K562 (cell line): ENCODE measurements around the gene ELF2. TPM values are rescaled to one million over a fixed set of nuclear protein-coding genes. Genes with fewer than 3 reads are reported as not detected.
A peak's percentile ranks its signal among the peaks of the same experiment; 100 is the strongest.

Experiments
- ATAC-seq: fragments of 200-7000 bp; cut with Tn5 transposase; 3 replicates; pipeline ENCODE4 v1.9.1; 2020; ENCODE audit warnings: moderate library complexity
- BruUV-seq: library from RNA; stranded (reverse); fragments of 400-500 nt; replicated peaks from 2 replicates; lab custom pipeline; 2021; lab: Mats Ljungman, UMichigan
- CTCF ChIA-PET: fragments of 300-600 bp; formaldehyde crosslinking; extraction: SDS; loops from one replicate; lab custom pipeline; 2021; ENCODE audit warnings: low intra/inter-chr PET ratio; lab: Yijun Ruan, JAX
- POLR2A ChIA-PET: fragments of 300-600, 350-650 bp; sonication (Branson Sonifier 250); formaldehyde crosslinking; extraction: SDS; loops from one replicate; lab custom pipeline; 2021; ENCODE audit warnings: antibody characterized with exemption, inconsistent platforms; lab: Yijun Ruan, JAX
- DNase-seq, 4 experiments: peaks; one replicate each; pipeline versions ENCODE4 v3.0.0 to v3.0.0-alpha.2; 2011 to 2018; ENCODE audit warnings: low spot score in 3 of 4, mixed read lengths in 3 of 4; ENCODE audit errors: extremely low read depth in 1 of 4
- FAIRE-seq: peaks from 2 replicates; lab custom pipeline; 2011; peaks lifted over from hg19 to GRCh38; lab: Jason Lieb, UNC
- H2AFZ ChIP-seq: 2 replicates; pipeline ENCODE4 v1.6.0; 2011; ENCODE audit warnings: low read depth, low read length, control low read depth, inconsistent platforms
- H3K27ac ChIP-seq: fragments of 200-600 bp; 3 replicates; pipeline ENCODE4 v1.8.0; 2011; ENCODE audit warnings: low read depth, mild to moderate bottlenecking, control low read depth, inconsistent platforms, low read length, moderate library complexity, mixed read lengths; ENCODE audit errors: extremely low read depth
- H3K27me3 ChIP-seq, 2 experiments: fragments of 300-600 bp in 1 of 2; 2 replicates in 1 of 2; 3 replicates in 1 of 2; pipeline versions ENCODE4 v1.6.0 to v1.8.0; 2011; ENCODE audit warnings: inconsistent platforms in 2 of 2, low read length in 2 of 2, mild to moderate bottlenecking in 1 of 2, mixed read lengths in 1 of 2, moderate library complexity in 1 of 2; ENCODE audit not compliant: control insufficient read depth in 2 of 2, insufficient read depth in 2 of 2
- H3K36me3 ChIP-seq: fragments of 300-600 bp; 3 replicates; pipeline ENCODE4 v1.8.0; 2011; ENCODE audit warnings: mild to moderate bottlenecking, low read length, inconsistent platforms; ENCODE audit not compliant: control insufficient read depth, insufficient read depth
- H3K4me1 ChIP-seq, 2 experiments: fragments of 200-600 bp in 1 of 2; replicated peaks in 1 of 2; 2 replicates in 1 of 2; 3 replicates in 1 of 2; pipeline versions ENCODE4 v1.5.1 to v1.8.0; 2011; ENCODE audit warnings: inconsistent platforms in 2 of 2, low read length in 2 of 2, mild to moderate bottlenecking in 1 of 2, mixed read lengths in 1 of 2, moderate library complexity in 1 of 2; ENCODE audit not compliant: control insufficient read depth in 2 of 2, insufficient read depth in 2 of 2
- H3K4me2 ChIP-seq: 2 replicates; pipeline ENCODE4 v1.6.1; 2011; ENCODE audit warnings: low read length, control low read depth, inconsistent platforms, mixed read lengths; ENCODE audit not compliant: insufficient read depth
- H3K4me3 ChIP-seq: fragments of 200-600 bp; sonication (generic), shearing (Covaris generic); 2 replicates; pipeline ENCODE4 v1.5.1; 2016; ENCODE audit warnings: control low read depth, inconsistent platforms
- H3K79me2 ChIP-seq: fragments of 200-600 bp; 3 replicates; pipeline ENCODE4 v1.8.0; 2011; ENCODE audit warnings: low read length, inconsistent platforms; ENCODE audit not compliant: control insufficient read depth, insufficient read depth
- H3K9ac ChIP-seq, 2 experiments: 2 replicates each; pipeline versions ENCODE4 v1.6.0 to v1.6.1; 2011; ENCODE audit warnings: low read depth in 2 of 2, low read length in 2 of 2, control low read depth in 1 of 2, inconsistent platforms in 1 of 2, mild to moderate bottlenecking in 1 of 2, mixed read lengths in 1 of 2; ENCODE audit not compliant: insufficient read depth in 1 of 2
- H3K9me1 ChIP-seq: one replicate; pipeline ENCODE4 v1.6.0; 2011; ENCODE audit warnings: inconsistent platforms, mild to moderate bottlenecking, low read length, moderate library complexity; ENCODE audit not compliant: control insufficient read depth, insufficient read depth
- H3K9me3 ChIP-seq: replicated peaks from 2 replicates; pipeline ENCODE4 v1.5.1; 2011; ENCODE audit warnings: low read depth, low read length, inconsistent platforms; ENCODE audit not compliant: control insufficient read depth, insufficient read depth
- H4K20me1 ChIP-seq: replicated peaks from 2 replicates; pipeline ENCODE4 v1.6.1; 2011; ENCODE audit warnings: low read length, inconsistent platforms, mixed read lengths; ENCODE audit not compliant: control insufficient read depth, insufficient read depth
- ARHGAP35 ChIP-seq: fragments of 450-650 bp; IDR thresholded peaks from 2 replicates; pipeline ENCODE4 v1.6.1; 2018; ENCODE audit not compliant: partially characterized antibody
- DMBX1 ChIP-seq: fragments of 250-450 bp; sonication (Bioruptor Pico); IDR thresholded peaks from 2 replicates; pipeline ENCODE4 v1.8.0; 2022; ENCODE audit warnings: inconsistent platforms, mild to moderate bottlenecking, moderate library complexity, borderline replicate concordance
- EP400 ChIP-seq: fragments of 450-650 bp; IDR thresholded peaks from 2 replicates; pipeline ENCODE4 v1.6.1; 2017; ENCODE audit warnings: antibody characterized with exemption, mild to moderate bottlenecking, moderate library complexity
- JUND ChIP-seq, 2 experiments: IDR thresholded peaks; 2 replicates in 1 of 2; 3 replicates in 1 of 2; pipeline ENCODE4 v1.6.1; 2011; ENCODE audit warnings: borderline replicate concordance in 2 of 2, low read depth in 2 of 2, low read length in 2 of 2, improper control_type of control experiment in 1 of 2, missing biosample characterization in 1 of 2, missing genetic modification characterization in 1 of 2, missing genetic modification reagents in 1 of 2
- POLR3G ChIP-seq: IDR thresholded peaks from 2 replicates; pipeline ENCODE4 v1.6.1; 2011; ENCODE audit not compliant: insufficient read length, insufficient replicate concordance; ENCODE audit errors: extremely low read depth
- SLC30A9 ChIP-seq: fragments of 250-450 bp; sonication (Bioruptor Pico); IDR thresholded peaks from 2 replicates; pipeline ENCODE4 v1.8.0; 2022; ENCODE audit warnings: mild to moderate bottlenecking, moderate library complexity
- TAF15 ChIP-seq: fragments of 200-400 bp; formaldehyde crosslinking; IDR thresholded peaks from 2 replicates; pipeline ENCODE4 v1.6.1; 2017; ENCODE audit warnings: mild to moderate bottlenecking, low read depth, low read length, moderate library complexity
- TAL1 ChIP-seq: fragments of 450-650 bp; IDR thresholded peaks from 2 replicates; pipeline ENCODE4 v1.6.1; 2016; ENCODE audit warnings: mild to moderate bottlenecking
- U2AF1 ChIP-seq: fragments of 200-400 bp; formaldehyde crosslinking; optimal IDR thresholded peaks from 2 replicates; pipeline ENCODE3; 2017; ENCODE audit warnings: mild to moderate bottlenecking, low read depth, low read length, moderate library complexity
- ZNF121 ChIP-seq: sonication (generic); formaldehyde crosslinking; conservative IDR thresholded peaks from 2 replicates; pipeline ENCODE4 v1.8.0; 2022; ENCODE audit warnings: missing genetic modification reagents
- WGBS: fragments of 100-300 bp; shearing (Covaris generic); methylation state at CpG from one replicate; pipeline ENCODE4 v1.1.6; 2016; ENCODE audit warnings: low coverage, mixed read lengths; ENCODE audit not compliant: insufficient coverage; ENCODE audit errors: missing lambda C conversion rate; 5-methylcytosine and 5-hydroxymethylcytosine counted together
- in situ Hi-C: fragments of 300-500 bp; cut with MboI; formaldehyde crosslinking; loops from 4 replicates; pipeline ENCODE4 v1.15.0; 2018; ENCODE audit warnings: inconsistent platforms, mixed read lengths
- intact Hi-C: fragments of 100-400 bp; cut with micrococcal nuclease; formaldehyde crosslinking; loops from 2 replicates; pipeline ENCODE4 v1.14.2; 2022
- polyA plus RNA-seq, 8 experiments: library from polyadenylated mRNA; depleted of rRNA in 4 of 8; stranded (reverse) in 5 of 8; unstranded in 3 of 8; fragments of >200 nt; fragmentation: Nextera tagmentation in 2 of 8; fragmentation: Illumina TruSeq in 1 of 8; extraction: Ambion mirVana in 2 of 8; extraction: Trizol in 1 of 8; gene quantifications; 2 replicates each; pipeline versions ENCODE4 v1.2.1 to v1.2.3, GENCODE V29; 2011 to 2014; ENCODE audit warnings: inconsistent platforms in 1 of 8, missing spikeins in 1 of 8
- total RNA-seq, 7 experiments: library from RNA; depleted of rRNA in 6 of 7; stranded (reverse); fragments of >200 nt in 6 of 7; fragmentation: Illumina TruSeq in 2 of 7; extraction: Trizol in 2 of 7; gene quantifications; 2 replicates each; pipeline versions ENCODE4 v1.2.1 to v1.2.3, GENCODE V29; 2011 to 2021; ENCODE audit warnings: low replicate concordance in 1 of 7
- TF ChIP-seq, protein P1 (sequence below): fragments of 250-450 bp; sonication (Bioruptor Pico); IDR thresholded peaks from 2 replicates; pipeline ENCODE4 v1.5.0; 2022; ENCODE audit warnings: mild to moderate bottlenecking
- TF ChIP-seq, protein P2 (sequence below), 2 experiments: fragments of 450-650 bp in 1 of 2; sonication (generic) in 1 of 2; formaldehyde crosslinking in 1 of 2; IDR thresholded peaks in 1 of 2; conservative IDR thresholded peaks in 1 of 2; 2 replicates each; pipeline versions ENCODE4 v1.6.1 to v1.8.1; 2016 to 2023; ENCODE audit warnings: mild to moderate bottlenecking in 2 of 2, moderate library complexity in 2 of 2, inconsistent platforms in 1 of 2, missing genetic modification reagents in 1 of 2
- TF ChIP-seq, protein P3 (sequence below): sonication (generic); formaldehyde crosslinking; IDR thresholded peaks from 2 replicates; pipeline ENCODE4 v1.8.0; 2022; ENCODE audit warnings: mild to moderate bottlenecking, missing genetic modification reagents

Gene ELF2
- total and polyA plus RNA-seq, 9 of the 15 experiments (the other 6 are each of a cell fraction or from before 2014, with no cell fraction given), result 9.4 to 58.7 (median 41.6) TPM

DNA sequence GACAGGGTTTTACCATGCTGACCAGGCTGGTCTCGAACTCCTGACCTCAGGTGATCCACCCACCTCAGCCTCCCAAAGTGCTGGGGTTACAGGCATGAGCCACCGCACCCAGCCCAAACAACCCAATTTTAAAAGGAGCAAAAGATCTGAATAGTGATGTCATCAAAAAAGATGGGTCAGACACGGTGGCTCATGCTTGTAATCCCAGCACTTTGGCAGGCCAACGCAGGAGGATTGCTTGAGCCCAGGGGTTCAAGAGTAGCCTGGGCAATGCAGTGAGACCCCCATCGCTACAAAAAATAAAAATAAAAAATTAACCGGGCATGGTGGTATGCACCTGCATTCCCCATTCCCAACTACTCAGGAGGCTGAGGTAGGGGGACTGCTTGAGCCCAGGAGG lies 6.1 kb downstream of the ELF2 start:
- H3K79me2 ChIP-seq, result peaks cover 94% of the 10 kb centered on the region
- TF ChIP-seq, protein P1, sequence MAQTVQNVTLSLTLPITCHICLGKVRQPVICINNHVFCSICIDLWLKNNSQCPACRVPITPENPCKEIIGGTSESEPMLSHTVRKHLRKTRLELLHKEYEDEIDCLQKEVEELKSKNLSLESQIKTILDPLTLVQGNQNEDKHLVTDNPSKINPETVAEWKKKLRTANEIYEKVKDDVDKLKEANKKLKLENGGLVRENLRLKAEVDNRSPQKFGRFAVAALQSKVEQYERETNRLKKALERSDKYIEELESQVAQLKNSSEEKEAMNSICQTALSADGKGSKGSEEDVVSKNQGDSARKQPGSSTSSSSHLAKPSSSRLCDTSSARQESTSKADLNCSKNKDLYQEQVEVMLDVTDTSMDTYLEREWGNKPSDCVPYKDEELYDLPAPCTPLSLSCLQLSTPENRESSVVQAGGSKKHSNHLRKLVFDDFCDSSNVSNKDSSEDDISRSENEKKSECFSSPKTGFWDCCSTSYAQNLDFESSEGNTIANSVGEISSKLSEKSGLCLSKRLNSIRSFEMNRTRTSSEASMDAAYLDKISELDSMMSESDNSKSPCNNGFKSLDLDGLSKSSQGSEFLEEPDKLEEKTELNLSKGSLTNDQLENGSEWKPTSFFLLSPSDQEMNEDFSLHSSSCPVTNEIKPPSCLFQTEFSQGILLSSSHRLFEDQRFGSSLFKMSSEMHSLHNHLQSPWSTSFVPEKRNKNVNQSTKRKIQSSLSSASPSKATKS, result no peak
- TF ChIP-seq POLR3G, result no peak
- peak; percentile 77 for TF ChIP-seq ZNF121 (CRISPR knock-in tag)
- no peak for TF ChIP-seq EP400
- TF ChIP-seq JUND (IDR thresholded peaks at IDR 0.05; ENCODE audit: borderline replicate concordance, low read depth, low read length), result no peak
- TF ChIP-seq JUND (tag; IDR thresholded peaks at IDR 0.05; ENCODE audit: borderline replicate concordance, low read depth, low read length), result no peak
- TF ChIP-seq ARHGAP35, result no peak
- no peak for TF ChIP-seq SLC30A9 (CRISPR knock-in tag)
- TF ChIP-seq, protein P2, sequence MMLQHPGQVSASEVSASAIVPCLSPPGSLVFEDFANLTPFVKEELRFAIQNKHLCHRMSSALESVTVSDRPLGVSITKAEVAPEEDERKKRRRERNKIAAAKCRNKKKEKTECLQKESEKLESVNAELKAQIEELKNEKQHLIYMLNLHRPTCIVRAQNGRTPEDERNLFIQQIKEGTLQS (IDR thresholded peaks at IDR 0.05), result peak; percentile 64; the same call in 1 of the 2 replicates
- TF ChIP-seq, protein P2 (CRISPR knock-in tag; conservative IDR thresholded peaks at IDR 0.05), result no peak
- TF ChIP-seq TAF15, result no peak
- no peak for TF ChIP-seq U2AF1
- TF ChIP-seq DMBX1, result no peak
- TF ChIP-seq, protein P3, sequence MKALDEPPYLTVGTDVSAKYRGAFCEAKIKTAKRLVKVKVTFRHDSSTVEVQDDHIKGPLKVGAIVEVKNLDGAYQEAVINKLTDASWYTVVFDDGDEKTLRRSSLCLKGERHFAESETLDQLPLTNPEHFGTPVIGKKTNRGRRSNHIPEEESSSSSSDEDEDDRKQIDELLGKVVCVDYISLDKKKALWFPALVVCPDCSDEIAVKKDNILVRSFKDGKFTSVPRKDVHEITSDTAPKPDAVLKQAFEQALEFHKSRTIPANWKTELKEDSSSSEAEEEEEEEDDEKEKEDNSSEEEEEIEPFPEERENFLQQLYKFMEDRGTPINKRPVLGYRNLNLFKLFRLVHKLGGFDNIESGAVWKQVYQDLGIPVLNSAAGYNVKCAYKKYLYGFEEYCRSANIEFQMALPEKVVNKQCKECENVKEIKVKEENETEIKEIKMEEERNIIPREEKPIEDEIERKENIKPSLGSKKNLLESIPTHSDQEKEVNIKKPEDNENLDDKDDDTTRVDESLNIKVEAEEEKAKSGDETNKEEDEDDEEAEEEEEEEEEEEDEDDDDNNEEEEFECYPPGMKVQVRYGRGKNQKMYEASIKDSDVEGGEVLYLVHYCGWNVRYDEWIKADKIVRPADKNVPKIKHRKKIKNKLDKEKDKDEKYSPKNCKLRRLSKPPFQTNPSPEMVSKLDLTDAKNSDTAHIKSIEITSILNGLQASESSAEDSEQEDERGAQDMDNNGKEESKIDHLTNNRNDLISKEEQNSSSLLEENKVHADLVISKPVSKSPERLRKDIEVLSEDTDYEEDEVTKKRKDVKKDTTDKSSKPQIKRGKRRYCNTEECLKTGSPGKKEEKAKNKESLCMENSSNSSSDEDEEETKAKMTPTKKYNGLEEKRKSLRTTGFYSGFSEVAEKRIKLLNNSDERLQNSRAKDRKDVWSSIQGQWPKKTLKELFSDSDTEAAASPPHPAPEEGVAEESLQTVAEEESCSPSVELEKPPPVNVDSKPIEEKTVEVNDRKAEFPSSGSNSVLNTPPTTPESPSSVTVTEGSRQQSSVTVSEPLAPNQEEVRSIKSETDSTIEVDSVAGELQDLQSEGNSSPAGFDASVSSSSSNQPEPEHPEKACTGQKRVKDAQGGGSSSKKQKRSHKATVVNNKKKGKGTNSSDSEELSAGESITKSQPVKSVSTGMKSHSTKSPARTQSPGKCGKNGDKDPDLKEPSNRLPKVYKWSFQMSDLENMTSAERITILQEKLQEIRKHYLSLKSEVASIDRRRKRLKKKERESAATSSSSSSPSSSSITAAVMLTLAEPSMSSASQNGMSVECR (CRISPR knock-in tag), result no peak
- no peak for TF ChIP-seq TAL1
- TF ChIP-seq, all 486 proteins: peak for 2
- no peaks in the 10 kb centered on the region for H3K9me3 ChIP-seq
- peaks cover 2% of the 10 kb centered on the region; the same call in 1 of the 3 replicates for H3K36me3 ChIP-seq
- no peak overlapping the region for H3K9ac ChIP-seq
- 74% methylated on average over 6 of the region's 6 CpGs for WGBS
- ATAC-seq (no peak), DNase-seq (no peak), FAIRE-seq (no peak)
- H3K9me1 ChIP-seq, result no peaks in the 10 kb centered on the region
- H3K4me3 ChIP-seq, result no peak overlapping the region
- intact Hi-C loops, result no loop called here
- no peaks in the 10 kb centered on the region for H3K27me3 ChIP-seq
- H4K20me1 ChIP-seq, result peaks cover 5% of the 10 kb centered on the region
- ChIA-PET CTCF (no interaction called here), POLR2A (interaction anchor here (1.0 to 2.3 kb wide), 4 partner anchors 11 to 125 kb away, joined by 3 to 8 read pairs (median 6); no protein-coding TSS in a partner anchor)
- H3K4me2 ChIP-seq, result no peak overlapping the region
- in situ Hi-C loops, result no loop called here
- no peak overlapping the region for H3K27ac ChIP-seq
- no TSS peak for BruUV-seq
- peaks cover 0 to 25% of the 10 kb centered on the region in 2 experiments; a peak in 2 of 5 replicates for H3K4me1 ChIP-seq
- no peak overlapping the region for H2AFZ ChIP-seq
